Esophagus (tissue), 2 donors: Measurements from ENCODE around the gene LUC7L. TPM values are rescaled to one million over a fixed set of nuclear protein-coding genes. Genes with fewer than 3 reads are reported as not detected.

ENCODE experiments used
- H3K27ac ChIP-seq, 2 donors: one replicate each; pipeline ENCODE4 v1.5.1; 2013; ENCODE audit warnings: low read depth in 2 of 2, mild to moderate bottlenecking in 2 of 2, inconsistent platforms in 1 of 2, low read length in 1 of 2, moderate library complexity in 1 of 2
- H3K27me3 ChIP-seq, 2 donors: one replicate each; pipeline ENCODE4 v1.6.1; 2013; ENCODE audit warnings: low read length in 2 of 2, control low read depth in 1 of 2, mild to moderate bottlenecking in 1 of 2; ENCODE audit not compliant: insufficient read depth in 2 of 2, control insufficient read depth in 1 of 2
- H3K36me3 ChIP-seq, 2 donors: one replicate each; pipeline ENCODE4 v1.6.1; 2013; ENCODE audit warnings: low read length in 1 of 2; ENCODE audit not compliant: control insufficient read depth in 2 of 2, insufficient read depth in 2 of 2
- H3K4me1 ChIP-seq, 2 donors: one replicate each; pipeline ENCODE4 v1.6.1; 2013; ENCODE audit warnings: low read length in 1 of 2; ENCODE audit not compliant: control insufficient read depth in 2 of 2, insufficient read depth in 2 of 2
- H3K4me3 ChIP-seq, 2 donors: one replicate each; pipeline ENCODE4 v1.5.1; 2013; ENCODE audit warnings: low read length in 2 of 2, mild to moderate bottlenecking in 2 of 2, low read depth in 1 of 2, moderate library complexity in 1 of 2
- H3K9me3 ChIP-seq, 2 donors: one replicate each; pipeline ENCODE4 v1.6.1; 2013; ENCODE audit warnings: mild to moderate bottlenecking in 2 of 2, low read depth in 1 of 2, low read length in 1 of 2, moderate library complexity in 1 of 2; ENCODE audit not compliant: control insufficient read depth in 2 of 2, insufficient read depth in 1 of 2
- WGBS, 2 donors: extraction: QIAGEN DNeasy Blood & Tissue Kit; methylation state at CpG; one replicate each; pipeline ENCODE4 v1.1.7; 2013; 5-methylcytosine and 5-hydroxymethylcytosine counted together
- polyA plus RNA-seq, 2 donors: library from polyadenylated mRNA; stranded (reverse); fragments of 200-250 nt; gene quantifications; one replicate each; pipeline ENCODE4 v1.2.3, GENCODE V29; 2013
- donor health status: healthy with polysubstance abuse.
- donor health status: Bipolar disorder and iron deficiency.

The LUC7L gene
- 100 to 1,000 TPM in 1 of 2 donors, 10 to 100 TPM in 1; 37.0 to 102 TPM for polyA plus RNA-seq

- WGBS, 2 donors: 1 to 2% methylated on average over 74 to 88 of the region's 88 CpGs
- H3K27me3 ChIP-seq: no peaks in the 10 kb centered on the region
- H3K36me3 ChIP-seq: peaks cover 7 to 9% of the 10 kb centered on the region in 2 donors
- H3K9me3 ChIP-seq: no peaks in the 10 kb centered on the region
- H3K4me3 ChIP-seq: peak within 1 kb of the TSS; percentile 88 to 90
- peak within 1 kb of the TSS; percentile 96 to 98 for H3K27ac ChIP-seq
- peaks cover 0 to 2% of the 10 kb centered on the region in 2 donors for H3K4me1 ChIP-seq
These were observed at the start of gene LUC7L for GRCh38 chr16:228852-229730. LUC7L (minus strand) TSS chr16:229449; CDS start chr16:229339, 110 bp downstream.

GRCh38 chr16:278863-279366 is 49.7 kb upstream of the LUC7L start:
- Histone ChIP-seq H3K4me3 (no peak overlapping the region), H3K36me3 (no peaks in the 10 kb centered on the region), H3K9me3 (no peaks in the 10 kb centered on the region), H3K27me3 (peaks cover 0 to 12% of the 10 kb centered on the region in 2 donors), H3K4me1 (peaks cover 6% of the 10 kb centered on the region in 2 donors), H3K27ac (no peak overlapping the region)
- WGBS, 2 donors: 42 to 45% methylated on average over 6 of the region's 6 CpGs

- Histone ChIP-seq H3K4me3 (no peak overlapping the region), H3K27ac (no peak overlapping the region), H3K36me3 (no peaks in the 10 kb centered on the region), H3K27me3 (peaks cover 0 to 12% of the 10 kb centered on the region in 2 donors), H3K4me1 (peaks cover 6 to 12% of the 10 kb centered on the region in 2 donors), H3K9me3 (no peaks in the 10 kb centered on the region)
- 77 to 81% methylated on average over 20 of the region's 20 CpGs for WGBS, 2 donors
These were observed 47.3 kb upstream of the LUC7L start for GRCh38 chr16:276426-277077.

GRCh38 chr16:275786-276232 is 46.6 kb upstream of the LUC7L start, which contains the start of gene RGS11:
RGS11 (minus strand) TSS chr16:275944; CDS start chr16:275911, 33 bp downstream.
- H3K4me3 ChIP-seq: peak within 1 kb of the TSS; percentile 45 to 46
- H3K9me3 ChIP-seq: no peaks in the 10 kb centered on the region
- H3K27ac ChIP-seq: no peak within 1 kb of the TSS
- 4 to 10% methylated on average over 13 to 56 of the region's 56 CpGs for WGBS, 2 donors
- H3K27me3 ChIP-seq: peaks cover 0 to 9% of the 10 kb centered on the region in 2 donors
- H3K4me1 ChIP-seq: peaks cover 6 to 9% of the 10 kb centered on the region in 2 donors
- no peaks in the 10 kb centered on the region for H3K36me3 ChIP-seq

- Histone ChIP-seq H3K4me1 (peaks cover 5 to 6% of the 10 kb centered on the region in 2 donors), H3K27me3 (peaks cover 0 to 3% of the 10 kb centered on the region in 2 donors), H3K4me3 (peak overlapping the region; percentile 45 to 46), H3K9me3 (no peaks in the 10 kb centered on the region), H3K36me3 (no peaks in the 10 kb centered on the region), H3K27ac (no peak overlapping the region)
- WGBS, 2 donors: 2 to 3% methylated on average over 39 to 58 of the region's 58 CpGs
These were observed 45.9 kb upstream of the LUC7L start for GRCh38 chr16:275041-275641.

GRCh38 chr16:273547-274421 is 44.5 kb upstream of the LUC7L start:
- Histone ChIP-seq H3K9me3 (no peaks in the 10 kb centered on the region), H3K27ac (no peak overlapping the region), H3K4me3 (no peak overlapping the region), H3K27me3 (peaks cover 0 to 3% of the 10 kb centered on the region in 2 donors), H3K4me1 (peaks cover 9 to 10% of the 10 kb centered on the region in 2 donors), H3K36me3 (no peaks in the 10 kb centered on the region)
- 61 to 70% methylated on average over 25 to 30 of the region's 30 CpGs for WGBS, 2 donors

- no peak overlapping the region for H3K27ac ChIP-seq
- no peaks in the 10 kb centered on the region for H3K9me3 ChIP-seq
- peaks cover 0 to 3% of the 10 kb centered on the region in 2 donors for H3K27me3 ChIP-seq
- peaks cover 9 to 17% of the 10 kb centered on the region in 2 donors for H3K4me1 ChIP-seq
- no peaks in the 10 kb centered on the region for H3K36me3 ChIP-seq
- WGBS, 2 donors: 73 to 78% methylated on average over 34 to 36 of the region's 36 CpGs
- no peak overlapping the region for H3K4me3 ChIP-seq
These were observed 43.6 kb upstream of the LUC7L start for GRCh38 chr16:272633-273546.
